Stimulated activated naive B cell treated with anti-CD40 and anti-IgM and Interleukin-4, amounts not matched to agents 10 μg/mL and 1 μg/mL and 100 μg/mL, for 72 hours (primary cell): ENCODE data around the gene IQCN.

Source experiments
- ATAC-seq, 2 donors: fragments of 150-1000 bp; cut with Tn5 transposase; replicated peaks; 2 replicates each; pipeline ENCODE4 v1.10.0; 2021; ENCODE audit warnings: moderate library complexity in 1 of 2
- DNase-seq: peaks from one replicate; pipeline ENCODE4 v3.0.0; 2021
- H3K27ac Mint-ChIP-seq: one replicate; pipeline ENCODE4 v1.8.0; 2022; ENCODE audit warnings: mild to moderate bottlenecking, mixed read lengths
- H3K27me3 Mint-ChIP-seq, 2 donors: one replicate each; pipeline ENCODE4 v1.8.0; 2022; ENCODE audit warnings: mixed read lengths in 2 of 2
- H3K36me3 Mint-ChIP-seq, 2 donors: one replicate each; pipeline ENCODE4 v1.8.0; 2022; ENCODE audit warnings: mixed read lengths in 2 of 2, mild to moderate bottlenecking in 1 of 2
- H3K4me1 Mint-ChIP-seq, 2 donors: one replicate each; pipeline ENCODE4 v1.8.0; 2022; ENCODE audit warnings: mixed read lengths in 2 of 2, mild to moderate bottlenecking in 1 of 2
- H3K4me3 Mint-ChIP-seq, 2 donors: one replicate each; pipeline ENCODE4 v1.8.0; 2022; ENCODE audit warnings: mild to moderate bottlenecking in 2 of 2, mixed read lengths in 2 of 2, moderate library complexity in 1 of 2
- H3K9me3 Mint-ChIP-seq, 2 donors: one replicate each; pipeline ENCODE4 v1.8.0; 2022; ENCODE audit warnings: mixed read lengths in 2 of 2, mild to moderate bottlenecking in 1 of 2

IQCN gene

GRCh38 chr19:18259893-18260292 lies 14.4 kb downstream of the IQCN start:
- no peak for DNase-seq
- H3K4me3 Mint-ChIP-seq, result no peak overlapping the region
- H3K27me3 Mint-ChIP-seq, result peaks cover 0 to 4% of the 10 kb centered on the region in 2 donors
- H3K9me3 Mint-ChIP-seq, result no peaks in the 10 kb centered on the region
- ATAC-seq, result no peak
- H3K27ac Mint-ChIP-seq, result no peak overlapping the region
- peaks cover 8 to 13% of the 10 kb centered on the region in 2 donors for H3K4me1 Mint-ChIP-seq
- peaks cover 0 to 2% of the 10 kb centered on the region in 2 donors for H3K36me3 Mint-ChIP-seq

DNA sequence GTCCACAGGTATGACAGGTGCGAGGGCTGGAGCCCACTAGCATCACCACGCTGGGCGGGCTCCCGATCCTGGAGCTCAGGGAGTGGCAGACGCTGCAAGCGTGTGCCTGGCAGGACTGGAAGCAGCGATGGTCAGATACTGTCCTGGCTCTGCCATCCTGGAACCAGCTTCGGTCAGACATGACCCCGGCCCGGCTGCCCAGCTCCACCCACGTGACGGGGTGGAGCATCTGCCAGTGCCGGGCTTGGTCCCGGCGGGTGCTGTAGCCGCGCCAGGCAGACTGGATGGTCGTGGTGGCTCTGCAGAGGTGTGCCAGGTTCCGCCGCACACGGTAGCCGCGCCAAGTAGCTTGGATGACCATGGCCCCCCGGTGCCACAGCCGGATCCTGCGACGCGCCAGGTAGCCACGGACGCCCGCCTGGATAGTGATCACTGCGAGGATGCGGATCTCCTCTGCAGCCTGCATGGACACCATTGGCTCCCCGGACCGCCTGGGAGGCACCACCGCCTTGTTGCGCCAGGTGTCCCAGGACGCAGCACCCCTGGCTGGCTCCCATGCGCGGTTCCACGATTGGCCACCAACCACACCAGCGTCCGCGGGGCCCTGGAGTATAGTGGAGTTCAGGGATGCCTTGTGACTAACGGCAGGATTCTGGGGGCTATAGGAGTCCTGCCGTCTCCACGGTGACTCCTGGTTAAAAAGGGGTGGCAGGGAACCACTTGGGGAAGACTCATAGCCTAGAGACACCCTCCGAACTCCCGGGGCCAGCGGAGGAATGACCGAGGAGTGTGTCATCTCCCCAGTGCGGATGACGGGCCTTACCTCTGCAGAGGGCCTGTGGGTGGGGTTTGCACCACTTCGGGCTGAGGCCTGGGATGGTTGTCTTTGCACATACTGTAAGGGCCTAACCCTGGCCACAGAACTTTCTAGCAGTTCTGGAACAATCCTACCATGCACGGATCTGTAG lies 16.5 kb downstream of the IQCN start:
- peaks cover 26 to 28% of the 10 kb centered on the region in 2 donors for H3K4me1 Mint-ChIP-seq
- peaks cover 0 to 2% of the 10 kb centered on the region in 2 donors for H3K36me3 Mint-ChIP-seq
- no peak for DNase-seq
- no peak overlapping the region for H3K4me3 Mint-ChIP-seq
- no peak for ATAC-seq
- no peak overlapping the region for H3K27ac Mint-ChIP-seq
- no peaks in the 10 kb centered on the region for H3K9me3 Mint-ChIP-seq
- peaks cover 7 to 16% of the 10 kb centered on the region in 2 donors for H3K27me3 Mint-ChIP-seq

GRCh38 chr19:18254546-18255503 lies 19.4 kb downstream of the IQCN start:
- H3K27ac Mint-ChIP-seq, result no peak overlapping the region
- no peaks in the 10 kb centered on the region for H3K9me3 Mint-ChIP-seq
- H3K36me3 Mint-ChIP-seq, result peaks cover 0 to 2% of the 10 kb centered on the region in 2 donors
- H3K4me1 Mint-ChIP-seq, result peaks cover 26 to 38% of the 10 kb centered on the region in 2 donors
- ATAC-seq, result peak; percentile 54 to 65
- DNase-seq, result no peak
- H3K27me3 Mint-ChIP-seq, result peaks cover 19 to 32% of the 10 kb centered on the region in 2 donors
- no peak overlapping the region for H3K4me3 Mint-ChIP-seq

GRCh38 chr19:18253716-18254115 lies 20.5 kb downstream of the IQCN start:
- H3K4me1 Mint-ChIP-seq, result peaks cover 26 to 38% of the 10 kb centered on the region in 2 donors
- peak overlapping the region; percentile 26 for H3K27ac Mint-ChIP-seq
- peaks cover 0 to 2% of the 10 kb centered on the region in 2 donors for H3K36me3 Mint-ChIP-seq
- H3K9me3 Mint-ChIP-seq, result no peaks in the 10 kb centered on the region
- DNase-seq (no peak), ATAC-seq (peak; percentile 66 to 67)
- peaks cover 19 to 32% of the 10 kb centered on the region in 2 donors for H3K27me3 Mint-ChIP-seq
- no peak overlapping the region for H3K4me3 Mint-ChIP-seq

DNA sequence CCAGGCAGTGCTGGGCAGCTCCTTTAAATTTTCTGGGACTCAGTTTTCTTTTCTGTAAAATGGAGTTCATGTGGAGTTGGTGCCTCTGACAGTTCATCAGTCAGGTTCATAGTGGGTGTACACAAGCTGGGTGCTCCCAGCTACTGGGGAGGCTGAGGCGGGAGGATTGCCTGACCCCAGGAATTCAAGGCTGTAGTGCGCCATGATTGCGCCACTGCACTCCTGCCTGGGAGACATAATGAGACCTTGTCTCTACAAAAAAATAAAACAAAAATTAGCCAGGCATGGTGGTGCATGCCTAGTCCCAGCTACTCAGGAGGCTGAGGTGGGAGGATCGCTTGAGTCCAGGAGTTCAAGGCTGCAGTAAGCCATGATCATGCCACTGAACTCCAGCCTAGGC lies 21.1 kb downstream of the IQCN start:
- no peak overlapping the region for H3K4me3 Mint-ChIP-seq
- peaks cover 26 to 38% of the 10 kb centered on the region in 2 donors for H3K4me1 Mint-ChIP-seq
- peaks cover 0 to 2% of the 10 kb centered on the region in 2 donors for H3K36me3 Mint-ChIP-seq
- H3K9me3 Mint-ChIP-seq, result no peaks in the 10 kb centered on the region
- ATAC-seq (no peak), DNase-seq (no peak)
- H3K27me3 Mint-ChIP-seq, result peaks cover 24 to 37% of the 10 kb centered on the region in 2 donors
- H3K27ac Mint-ChIP-seq, result no peak overlapping the region

DNA sequence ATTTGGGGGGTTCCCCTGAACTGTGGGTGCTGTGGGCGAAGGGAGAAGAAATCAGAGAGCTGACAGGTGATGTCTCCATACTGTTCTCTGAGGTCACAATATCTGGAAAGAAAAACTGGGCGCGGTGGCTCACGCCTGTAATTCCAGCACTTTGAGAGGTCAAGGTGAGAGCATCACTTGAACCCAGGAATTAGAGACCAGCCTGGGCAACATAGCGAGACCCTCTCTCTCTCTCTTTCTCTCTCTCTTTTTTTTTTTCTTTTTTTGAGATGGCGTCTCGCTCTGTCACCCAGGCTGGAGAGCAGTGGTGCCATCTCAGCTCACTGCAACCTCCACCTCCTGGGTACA lies 21.9 kb downstream of the IQCN start:
- Mint-ChIP-seq H3K4me1 (peaks cover 26 to 38% of the 10 kb centered on the region in 2 donors), H3K27me3 (peaks cover 24 to 45% of the 10 kb centered on the region in 2 donors), H3K36me3 (no peaks in the 10 kb centered on the region), H3K9me3 (no peaks in the 10 kb centered on the region), H3K4me3 (no peak overlapping the region), H3K27ac (no peak overlapping the region)
- no peak for ATAC-seq
- no peak for DNase-seq

DNA sequence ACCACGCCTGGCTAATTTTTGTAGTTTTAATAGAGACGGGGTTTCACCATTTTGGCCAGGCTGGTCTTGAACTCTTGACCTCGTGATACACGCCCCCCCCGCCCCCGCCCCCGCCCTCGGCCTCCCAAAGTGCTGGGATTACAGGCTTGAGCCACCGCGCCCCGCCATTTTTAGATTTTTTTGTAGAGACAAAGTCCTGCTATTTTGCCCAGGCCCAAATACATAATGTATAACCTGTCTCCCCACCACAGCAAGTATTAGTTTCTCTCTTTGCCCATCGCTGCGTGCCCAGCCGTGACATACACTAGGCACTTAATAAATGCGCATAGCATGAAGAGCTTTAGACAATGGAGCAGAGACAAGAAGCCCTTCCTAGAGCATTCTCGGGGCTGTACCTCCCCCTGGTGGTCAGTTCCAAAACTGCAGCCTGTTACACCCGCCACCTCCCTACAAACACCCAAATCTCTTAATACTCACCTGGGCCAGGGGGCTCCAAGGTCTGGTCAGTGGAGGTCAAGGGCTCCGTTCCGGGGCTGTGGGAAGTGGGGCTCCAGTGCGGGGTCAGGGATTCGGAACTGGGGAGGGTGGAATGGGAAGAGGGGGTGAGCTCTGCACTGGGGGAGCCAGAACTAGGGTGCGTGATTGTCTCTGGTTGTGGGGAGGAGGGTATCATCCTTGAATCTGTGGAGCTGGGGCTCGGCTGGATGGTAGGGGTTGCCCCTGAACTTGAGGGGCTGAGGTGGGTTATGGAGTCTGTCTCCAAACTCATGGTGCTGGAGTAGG lies 22.5 kb downstream of the IQCN start:
- DNase-seq (peak; percentile 63), ATAC-seq (peak; percentile 79)
- Mint-ChIP-seq H3K27me3 (peaks cover 24 to 47% of the 10 kb centered on the region in 2 donors), H3K36me3 (no peaks in the 10 kb centered on the region), H3K4me1 (peaks cover 26 to 38% of the 10 kb centered on the region in 2 donors), H3K9me3 (no peaks in the 10 kb centered on the region), H3K4me3 (peak overlapping the region in 1 of 2 donors; percentile 59), H3K27ac (peak overlapping the region; percentile 63)

- H3K4me1 Mint-ChIP-seq, result peaks cover 23 to 30% of the 10 kb centered on the region in 2 donors
- DNase-seq (no peak), ATAC-seq (no peak)
- no peaks in the 10 kb centered on the region for H3K9me3 Mint-ChIP-seq
- no peak overlapping the region for H3K4me3 Mint-ChIP-seq
- no peak overlapping the region for H3K27ac Mint-ChIP-seq
- no peaks in the 10 kb centered on the region for H3K36me3 Mint-ChIP-seq
- H3K27me3 Mint-ChIP-seq, result peaks cover 20 to 53% of the 10 kb centered on the region in 2 donors
Measured at GRCh38 chr19:18249834-18250233, 24.4 kb downstream of the IQCN start.

DNA sequence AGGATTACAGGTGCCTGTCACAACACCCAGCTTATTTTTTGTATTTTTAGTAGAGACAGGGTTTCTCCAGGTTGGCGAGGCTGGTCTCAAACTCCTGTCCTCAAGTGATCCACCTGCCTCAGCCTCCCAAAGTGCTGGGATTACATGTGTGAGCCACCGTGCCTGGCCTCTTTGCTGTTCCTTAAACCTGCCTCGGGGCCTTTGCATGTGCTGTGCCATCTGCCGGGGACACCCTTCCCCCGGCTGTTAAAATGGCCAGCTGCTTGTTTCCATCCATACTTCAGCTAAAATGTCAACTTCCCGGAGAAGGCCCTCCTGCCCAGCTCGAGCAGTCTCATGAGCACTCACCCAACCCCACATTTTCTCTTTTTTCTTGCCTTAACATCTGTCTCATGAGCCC lies 29.0 kb downstream of the IQCN start:
- no peak for ATAC-seq
- no peak overlapping the region for H3K27ac Mint-ChIP-seq
- no peak for DNase-seq

DNA sequence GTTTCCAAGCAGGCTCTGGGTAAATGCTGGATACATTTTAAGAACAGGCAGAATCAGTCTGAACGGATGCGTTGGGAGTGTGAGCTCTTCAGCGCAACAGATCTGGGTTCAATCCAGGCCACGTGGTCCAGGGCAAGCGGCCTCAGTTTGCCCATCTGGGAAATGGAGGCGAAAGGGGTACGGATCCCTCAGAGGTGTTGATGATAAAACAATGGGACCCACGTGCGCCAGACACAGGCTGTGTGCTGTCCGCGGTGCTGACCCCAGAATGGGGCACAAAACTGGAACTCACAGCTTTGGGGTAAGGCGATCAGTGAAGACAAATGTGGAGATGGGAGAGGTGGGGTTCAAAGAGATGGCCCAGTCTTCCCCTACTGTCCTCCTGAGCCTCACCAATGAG lies 34.9 kb downstream of the IQCN start:
- no peak overlapping the region for H3K27ac Mint-ChIP-seq
- DNase-seq, result no peak
- no peaks in the 10 kb centered on the region for H3K36me3 Mint-ChIP-seq
- H3K4me3 Mint-ChIP-seq, result no peak overlapping the region
- H3K9me3 Mint-ChIP-seq, result no peaks in the 10 kb centered on the region
- peaks cover 3% of the 10 kb centered on the region in 2 donors for H3K4me1 Mint-ChIP-seq
- H3K27me3 Mint-ChIP-seq, result peaks cover 42 to 48% of the 10 kb centered on the region in 2 donors
- no peak for ATAC-seq

More for the DNA sequence above, 29.0 kb downstream of the IQCN start:
- Mint-ChIP-seq H3K27me3 (peaks cover 18 to 35% of the 10 kb centered on the region in 2 donors), H3K4me1 (no peaks in the 10 kb centered on the region), H3K36me3 (no peaks in the 10 kb centered on the region), H3K4me3 (no peak overlapping the region), H3K9me3 (no peaks in the 10 kb centered on the region)

DNA sequence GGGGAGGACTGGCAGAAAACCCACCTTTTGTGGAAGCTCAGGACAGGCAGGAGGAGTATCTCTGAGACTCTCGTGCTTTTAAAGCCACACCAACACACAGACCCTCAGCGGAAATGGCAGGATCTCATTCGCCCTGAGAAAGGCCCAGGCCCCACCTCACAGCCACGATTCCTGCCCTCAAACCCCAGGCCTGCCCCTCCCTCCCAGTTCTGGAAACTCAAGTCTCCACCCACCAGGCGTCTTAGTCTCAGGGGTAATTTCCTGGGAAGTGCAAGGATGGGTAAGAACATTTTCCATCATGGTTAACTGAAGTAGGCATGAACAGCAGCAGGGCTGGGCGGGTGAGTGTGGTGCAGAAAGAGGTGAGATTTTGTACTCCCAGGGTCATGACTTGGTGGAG lies 40.1 kb downstream of the IQCN start:
- H3K36me3 Mint-ChIP-seq, result peaks cover 3% of the 10 kb centered on the region in 2 donors
- DNase-seq, result no peak
- peaks cover 26 to 38% of the 10 kb centered on the region in 2 donors for H3K4me1 Mint-ChIP-seq
- H3K27me3 Mint-ChIP-seq, result peaks cover 62 to 78% of the 10 kb centered on the region in 2 donors
- H3K4me3 Mint-ChIP-seq, result no peak overlapping the region
- ATAC-seq, result no peak
- no peak overlapping the region for H3K27ac Mint-ChIP-seq
- H3K9me3 Mint-ChIP-seq, result peaks cover 6 to 8% of the 10 kb centered on the region in 2 donors

DNA sequence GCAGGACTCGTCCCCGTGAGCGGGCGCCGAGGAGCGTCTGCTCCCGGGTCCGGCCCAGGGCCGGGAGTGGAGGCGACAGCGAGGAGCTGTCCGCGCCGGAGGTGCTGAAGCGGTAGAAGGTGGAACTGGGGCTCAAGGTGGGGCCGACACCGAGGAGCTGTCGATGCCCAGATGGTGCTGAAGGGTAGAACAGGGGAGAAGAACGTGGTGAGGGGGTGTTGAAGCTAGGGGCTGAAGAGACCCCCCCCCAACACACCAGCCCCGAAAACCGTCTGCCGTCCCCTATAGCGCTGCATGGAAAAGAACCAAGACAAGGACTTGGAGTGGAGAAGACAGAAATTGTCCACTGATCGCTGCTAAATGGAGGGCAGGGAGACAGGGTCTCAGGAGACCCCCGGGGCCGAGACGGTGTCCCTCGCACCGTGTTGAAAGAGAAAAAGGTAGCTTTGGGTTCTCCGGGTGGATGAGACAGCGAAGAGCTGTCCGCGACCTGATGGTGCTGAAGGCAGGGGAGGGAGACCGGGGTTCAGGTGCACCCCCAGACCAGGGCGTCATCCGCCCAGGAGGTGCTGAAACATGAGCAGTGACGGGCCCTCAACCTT lies 40.9 kb downstream of the IQCN start:
- ATAC-seq, result peak; percentile 41 to 58
- no peak overlapping the region for H3K27ac Mint-ChIP-seq

DNA sequence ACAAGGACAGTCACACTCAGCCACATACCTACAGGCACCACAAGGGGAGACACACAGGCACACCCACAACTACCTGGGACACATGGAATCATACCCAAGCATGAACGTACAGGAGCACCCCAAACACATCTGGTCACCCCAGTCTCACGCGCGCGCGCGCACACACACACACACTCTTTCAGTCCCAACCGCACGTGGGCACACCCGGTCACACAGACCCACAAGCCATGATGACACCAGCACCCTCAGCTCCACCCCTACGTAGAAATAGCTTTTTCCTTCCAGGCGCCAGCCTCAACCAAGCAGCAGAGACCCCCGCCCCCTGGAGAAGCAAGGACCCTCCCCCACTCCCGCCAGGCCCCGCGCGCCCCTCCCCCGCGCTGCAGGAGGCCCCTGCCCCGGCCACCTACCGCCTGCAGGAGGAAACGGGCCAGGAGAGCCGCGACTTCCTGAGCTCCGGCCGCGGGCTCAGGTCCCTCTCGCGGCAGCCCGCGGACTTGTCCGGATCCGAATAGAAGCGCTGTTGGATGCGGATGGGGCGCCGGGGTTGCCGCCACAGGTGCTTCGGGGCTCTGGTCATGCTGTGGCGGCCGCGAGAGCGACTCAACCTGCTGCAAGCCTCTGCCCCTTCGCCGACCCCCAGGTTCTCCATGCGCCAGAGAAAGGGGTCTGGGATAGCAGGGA lies 41.6 kb downstream of the IQCN start:
- DNase-seq, result no peak
- peaks cover 65 to 79% of the 10 kb centered on the region in 2 donors for H3K27me3 Mint-ChIP-seq
- peak; percentile 19 to 30 for ATAC-seq
- H3K36me3 Mint-ChIP-seq, result peaks cover 3% of the 10 kb centered on the region in 2 donors
- peaks cover 27 to 42% of the 10 kb centered on the region in 2 donors for H3K4me1 Mint-ChIP-seq
- H3K27ac Mint-ChIP-seq, result no peak overlapping the region
- H3K4me3 Mint-ChIP-seq, result peak overlapping the region; percentile 31 to 47
- peaks cover 6 to 8% of the 10 kb centered on the region in 2 donors for H3K9me3 Mint-ChIP-seq

More for the DNA sequence above, 40.9 kb downstream of the IQCN start:
- Mint-ChIP-seq H3K4me3 (peak overlapping the region in 1 of 2 donors; percentile 14), H3K9me3 (peaks cover 6 to 8% of the 10 kb centered on the region in 2 donors), H3K4me1 (peaks cover 26 to 38% of the 10 kb centered on the region in 2 donors), H3K27me3 (peaks cover 61 to 75% of the 10 kb centered on the region in 2 donors), H3K36me3 (peaks cover 3% of the 10 kb centered on the region in 2 donors)
- DNase-seq, result no peak
